ENCODE measurements around the gene EMX1. TPM values are rescaled to one million over a fixed set of nuclear protein-coding genes. Genes with fewer than 3 reads are reported as not detected.

Gene EMX1
- total RNA-seq, 2 experiments from 2014 or later, result not detected

- DNase-seq, result peak; percentile 35
- ChIA-PET POLR2A (no interaction called here), CTCF (interaction anchor here (1.5 kb wide), 1 partner anchor 54 kb away, joined by 4 read pairs; no protein-coding TSS in a partner anchor)
- H3K4me3 Mint-ChIP-seq, result peak overlapping the region; percentile 43
- no peak overlapping the region for H3K27ac Mint-ChIP-seq
- H3K4me1 Mint-ChIP-seq (ENCODE audit: low read depth), result peaks cover 38% of the 10 kb centered on the region
- H3K9me3 Mint-ChIP-seq (ENCODE audit: insufficient read depth), result no peaks in the 10 kb centered on the region
- peaks cover 72% of the 10 kb centered on the region for H3K27me3 Mint-ChIP-seq (ENCODE audit: low read depth)
- no peaks in the 10 kb centered on the region for H3K36me3 Mint-ChIP-seq (ENCODE audit: low read depth)
- ATAC-seq, result peak; percentile 5
These were observed 3.2 kb downstream of the EMX1 start for GRCh38 chr2:72920318-72921087.

GRCh38 chr2:72921088-72921851, 4.0 kb downstream of the EMX1 start:
- H3K36me3 Mint-ChIP-seq (ENCODE audit: low read depth), result no peaks in the 10 kb centered on the region
- no peaks in the 10 kb centered on the region for H3K9me3 Mint-ChIP-seq (ENCODE audit: insufficient read depth)
- CTCF ChIA-PET, result interaction anchor here (1.5 kb wide), 1 partner anchor 53 kb away, joined by 4 read pairs; no protein-coding TSS in a partner anchor
- POLR2A ChIA-PET, result no interaction called here
- DNase-seq (no peak), ATAC-seq (no peak)
- H3K4me1 Mint-ChIP-seq (ENCODE audit: low read depth), result peaks cover 37% of the 10 kb centered on the region
- H3K27ac Mint-ChIP-seq, result no peak overlapping the region
- no peak overlapping the region for H3K4me3 Mint-ChIP-seq
- H3K27me3 Mint-ChIP-seq (ENCODE audit: low read depth), result peaks cover 71% of the 10 kb centered on the region

- POLR2A ChIA-PET, result no interaction called here
- CTCF ChIA-PET, result interaction anchor here (0.8 to 1.5 kb wide), 3 partner anchors 30 to 52 kb away, joined by 3 to 4 read pairs (median 3); no protein-coding TSS in a partner anchor
- DNase-seq (no peak), ATAC-seq (no peak)
- peaks cover 66% of the 10 kb centered on the region for H3K27me3 Mint-ChIP-seq (ENCODE audit: low read depth)
- H3K4me1 Mint-ChIP-seq (ENCODE audit: low read depth), result peaks cover 31% of the 10 kb centered on the region
- no peak overlapping the region for H3K27ac Mint-ChIP-seq
- no peak overlapping the region for H3K4me3 Mint-ChIP-seq
- no peaks in the 10 kb centered on the region for H3K9me3 Mint-ChIP-seq (ENCODE audit: insufficient read depth)
- no peaks in the 10 kb centered on the region for H3K36me3 Mint-ChIP-seq (ENCODE audit: low read depth)
These were observed 4.5 kb downstream of the EMX1 start for GRCh38 chr2:72921853-72922252.

GRCh38 chr2:72923833-72924352, 6.6 kb downstream of the EMX1 start:
- CTCF ChIA-PET, result no interaction called here
- H3K27me3 Mint-ChIP-seq (ENCODE audit: low read depth), result peaks cover 57% of the 10 kb centered on the region
- peak; percentile 74 for ATAC-seq

GRCh38 chr2:72924353-72925240, 7.3 kb downstream of the EMX1 start:
- ATAC-seq (no peak), DNase-seq (peak; percentile 55)
- H3K9me3 Mint-ChIP-seq (ENCODE audit: insufficient read depth), result no peaks in the 10 kb centered on the region
- H3K27ac Mint-ChIP-seq, result no peak overlapping the region
- ChIA-PET CTCF (interaction anchor here (4.1 to 4.7 kb wide), 2 partner anchors 31 to 49 kb away, joined by 23 to 34 read pairs; no protein-coding TSS in a partner anchor), POLR2A (no interaction called here)
- no peaks in the 10 kb centered on the region for H3K36me3 Mint-ChIP-seq (ENCODE audit: low read depth)
- no peak overlapping the region for H3K4me3 Mint-ChIP-seq
- peaks cover 50% of the 10 kb centered on the region for H3K27me3 Mint-ChIP-seq (ENCODE audit: low read depth)
- peaks cover 20% of the 10 kb centered on the region for H3K4me1 Mint-ChIP-seq (ENCODE audit: low read depth)

More at GRCh38 chr2:72923833-72924352, 6.6 kb downstream of the EMX1 start:
- DNase-seq, result no peak
- H3K4me1 Mint-ChIP-seq (ENCODE audit: low read depth), result peaks cover 24% of the 10 kb centered on the region
- H3K9me3 Mint-ChIP-seq (ENCODE audit: insufficient read depth), result no peaks in the 10 kb centered on the region
- no peaks in the 10 kb centered on the region for H3K36me3 Mint-ChIP-seq (ENCODE audit: low read depth)
- no peak overlapping the region for H3K27ac Mint-ChIP-seq
- POLR2A ChIA-PET, result no interaction called here
- no peak overlapping the region for H3K4me3 Mint-ChIP-seq

GRCh38 chr2:72925328-72925943, 8.1 kb downstream of the EMX1 start:
- H3K4me1 Mint-ChIP-seq (ENCODE audit: low read depth), result peaks cover 17% of the 10 kb centered on the region
- H3K27me3 Mint-ChIP-seq (ENCODE audit: low read depth), result peaks cover 43% of the 10 kb centered on the region
- POLR2A ChIA-PET, result interaction anchor here (2.1 kb wide), 1 partner anchor 29 kb away, joined by 6 read pairs; no protein-coding TSS in a partner anchor
- DNase-seq, result no peak
- CTCF ChIA-PET, result interaction anchor here (1.5 to 4.7 kb wide), 5 partner anchors 8 to 252 kb away, joined by 4 to 34 read pairs (median 10); partner anchors contain the start of genes EMX1 and SPR
- H3K9me3 Mint-ChIP-seq (ENCODE audit: insufficient read depth), result no peaks in the 10 kb centered on the region
- H3K4me3 Mint-ChIP-seq, result no peak overlapping the region
- no peak overlapping the region for H3K27ac Mint-ChIP-seq
- ATAC-seq, result no peak
- H3K36me3 Mint-ChIP-seq (ENCODE audit: low read depth), result no peaks in the 10 kb centered on the region

GRCh38 chr2:72926368-72926767, 9.0 kb downstream of the EMX1 start:
- H3K27ac Mint-ChIP-seq, result no peak overlapping the region
- ATAC-seq, result no peak

GRCh38 chr2:72926811-72927465, 9.6 kb downstream of the EMX1 start:
- Mint-ChIP-seq H3K36me3 (ENCODE audit: low read depth) (no peaks in the 10 kb centered on the region), H3K9me3 (ENCODE audit: insufficient read depth) (no peaks in the 10 kb centered on the region), H3K27me3 (ENCODE audit: low read depth) (peaks cover 32% of the 10 kb centered on the region), H3K27ac (no peak overlapping the region), H3K4me3 (no peak overlapping the region), H3K4me1 (ENCODE audit: low read depth) (peaks cover 22% of the 10 kb centered on the region)
- ChIA-PET POLR2A (interaction anchor here (2.1 kb wide), 1 partner anchor 27 kb away, joined by 6 read pairs; no protein-coding TSS in a partner anchor), CTCF (interaction anchor here (0.8 to 4.7 kb wide), 10 partner anchors 9 to 286 kb away, joined by 3 to 34 read pairs (median 6); partner anchors contain the start of genes EMX1 and SPR)
- no peak for DNase-seq
- ATAC-seq, result no peak

More at GRCh38 chr2:72926368-72926767, 9.0 kb downstream of the EMX1 start:
- Mint-ChIP-seq H3K4me3 (no peak overlapping the region), H3K36me3 (ENCODE audit: low read depth) (no peaks in the 10 kb centered on the region), H3K27me3 (ENCODE audit: low read depth) (peaks cover 38% of the 10 kb centered on the region), H3K9me3 (ENCODE audit: insufficient read depth) (no peaks in the 10 kb centered on the region), H3K4me1 (ENCODE audit: low read depth) (peaks cover 17% of the 10 kb centered on the region)
- ChIA-PET POLR2A (interaction anchor here (2.1 kb wide), 1 partner anchor 28 kb away, joined by 6 read pairs; no protein-coding TSS in a partner anchor), CTCF (interaction anchor here (1.0 to 4.7 kb wide), 7 partner anchors 9 to 286 kb away, joined by 4 to 34 read pairs (median 9); partner anchors contain the start of genes EMX1 and SPR)
- DNase-seq, result no peak

GRCh38 chr2:72927619-72928550, 10.6 kb downstream of the EMX1 start:
- no peak for ATAC-seq
- Mint-ChIP-seq H3K4me3 (no peak overlapping the region), H3K9me3 (ENCODE audit: insufficient read depth) (no peaks in the 10 kb centered on the region), H3K27me3 (ENCODE audit: low read depth) (peaks cover 22% of the 10 kb centered on the region), H3K4me1 (ENCODE audit: low read depth) (peaks cover 31% of the 10 kb centered on the region), H3K27ac (no peak overlapping the region), H3K36me3 (ENCODE audit: low read depth) (no peaks in the 10 kb centered on the region)
- ChIA-PET CTCF (interaction anchor here (0.8 to 4.7 kb wide), 5 partner anchors 10 to 46 kb away, joined by 3 to 34 read pairs (median 5); partner anchors contain the start of gene EMX1), POLR2A (no interaction called here)
- DNase-seq, result no peak

Measured in activated CD8-positive, alpha-beta T cell treated with anti-CD3 and anti-CD28 coated beads, Interleukin-2, amount 10 ng/mL, durations not matched to agents 7 days and 5 days (primary cell).